DMS 273 (cell line): Measurements from ENCODE around the gene IER5L.
A peak's percentile ranks its signal among the peaks of the same experiment; 100 is the strongest.

Source experiments
- DNase-seq: peaks from one replicate; lab custom pipeline; 2025; ENCODE audit not compliant: unreplicated experiment; lab: John Stamatoyannopoulos, UW

The IER5L gene

GRCh38 chr9:129182122-129182521 lies 4.1 kb upstream of the IER5L start:
- DNase-seq, result no peak

GRCh38 chr9:129181246-129181645 lies 3.2 kb upstream of the IER5L start:
- DNase-seq, result no peak

GRCh38 chr9:129178568-129179382 lies 714 bp upstream of the IER5L start:
- DNase-seq, result no peak

GRCh38 chr9:129177443-129177790 lies 644 bp downstream of the IER5L start:
- peak; percentile 86 for DNase-seq

GRCh38 chr9:129176701-129177442 lies 1.2 kb downstream of the IER5L start:
- peak; percentile 64 for DNase-seq

- peak; percentile 88 for DNase-seq
Measured at GRCh38 chr9:129175825-129176633, 2.0 kb downstream of the IER5L start.

- DNase-seq, result no peak
Measured at GRCh38 chr9:129175515-129175824, 2.6 kb downstream of the IER5L start.

GRCh38 chr9:129174724-129175514 lies 3.1 kb downstream of the IER5L start:
- peak; percentile 80 for DNase-seq

- peak; percentile 93 for DNase-seq
Measured at GRCh38 chr9:129174102-129174723, 3.8 kb downstream of the IER5L start.

- DNase-seq, result no peak
Measured at GRCh38 chr9:129173296-129174101, 4.6 kb downstream of the IER5L start.

- DNase-seq, result no peak
Measured at GRCh38 chr9:129172816-129173215, 5.2 kb downstream of the IER5L start.

- no peak for DNase-seq
Measured at GRCh38 chr9:129171993-129172751, 5.9 kb downstream of the IER5L start.

- DNase-seq, result no peak
Measured at GRCh38 chr9:129170229-129170628, 7.8 kb downstream of the IER5L start.

GRCh38 chr9:129166623-129167557 lies 11.2 kb downstream of the IER5L start:
- DNase-seq, result peak; percentile 63

- no peak for DNase-seq
Measured at GRCh38 chr9:129165198-129165597, 12.9 kb downstream of the IER5L start.

GRCh38 chr9:129164246-129164930 lies 13.7 kb downstream of the IER5L start:
- no peak for DNase-seq

GRCh38 chr9:129163753-129164152 lies 14.3 kb downstream of the IER5L start:
- DNase-seq, result no peak
